OCI-LY1 (cell line): ENCODE data around the gene BAIAP2.

Experiments used
- H2AFZ ChIP-seq: fragments of 200-600 bp; sonication (generic), shearing (Covaris generic); 2 replicates; pipeline ENCODE4 v1.6.0; 2014; ENCODE audit warnings: antibody characterized with exemption, mild to moderate bottlenecking, low read length
- H3F3A ChIP-seq: fragments of 200-600 bp; sonication (generic), shearing (Covaris generic); 2 replicates; pipeline ENCODE4 v1.6.0; 2014; ENCODE audit warnings: mild to moderate bottlenecking, antibody characterized with exemption, low read length, moderate library complexity; ENCODE audit not compliant: insufficient read depth
- H3K27ac ChIP-seq: fragments of 200-600 bp; sonication (generic); 2 replicates; pipeline ENCODE4 v1.5.1; 2014; ENCODE audit warnings: low read length, mixed run types, mild to moderate bottlenecking, low read depth; ENCODE audit not compliant: poor library complexity, severe bottlenecking
- H3K27me3 ChIP-seq: fragments of 200-600 bp; sonication (generic); 2 replicates; pipeline ENCODE4 v1.6.0; 2014; ENCODE audit warnings: antibody characterized with exemption, mild to moderate bottlenecking, low read length, moderate library complexity; ENCODE audit not compliant: insufficient read depth
- H3K36me3 ChIP-seq: fragments of 200-600 bp; sonication (generic); 2 replicates; pipeline ENCODE4 v1.6.1; 2014; ENCODE audit warnings: mild to moderate bottlenecking, antibody characterized with exemption, low read length, moderate library complexity, mixed read lengths; ENCODE audit not compliant: insufficient read depth
- H3K4me1 ChIP-seq: fragments of 200-600 bp; sonication (generic); 2 replicates; pipeline ENCODE4 v1.5.1; 2014; ENCODE audit warnings: mild to moderate bottlenecking, low read length, moderate library complexity; ENCODE audit not compliant: insufficient read depth, severe bottlenecking
- H3K4me2 ChIP-seq: fragments of 200-600 bp; sonication (generic), shearing (Covaris generic); 2 replicates; pipeline ENCODE4 v1.6.1; 2014; ENCODE audit warnings: low read length
- H3K4me3 ChIP-seq: fragments of 200-600 bp; sonication (generic); 2 replicates; pipeline ENCODE4 v1.5.1; 2014; ENCODE audit warnings: low read length, low read depth, mild to moderate bottlenecking, mixed read lengths; ENCODE audit not compliant: poor library complexity, severe bottlenecking
- H3K79me2 ChIP-seq: fragments of 200-600 bp; shearing (Covaris generic); 2 replicates; pipeline ENCODE4 v1.6.1; 2016; ENCODE audit warnings: mixed run types, low read length, mixed read lengths; ENCODE audit not compliant: insufficient read depth
- H3K9ac ChIP-seq: fragments of 200-600 bp; sonication (generic), shearing (Covaris generic); 2 replicates; pipeline ENCODE4 v1.6.1; 2014; ENCODE audit warnings: mild to moderate bottlenecking, low read length, mixed read lengths
- H3K9me2 ChIP-seq: fragments of 200-600 bp; sonication (generic), shearing (Covaris generic); 2 replicates; pipeline ENCODE4 v1.6.1; 2014; ENCODE audit warnings: low read depth, mild to moderate bottlenecking, low read length, mixed read lengths
- H3K9me3 ChIP-seq: fragments of 200-600 bp; shearing (Covaris generic); 2 replicates; pipeline ENCODE4 v1.6.1; 2014; ENCODE audit warnings: low read length, mixed read lengths
- H4K20me1 ChIP-seq: fragments of 200-600 bp; sonication (generic), shearing (Covaris generic); 2 replicates; pipeline ENCODE4 v1.6.0; 2016; ENCODE audit warnings: mild to moderate bottlenecking, low read length; ENCODE audit not compliant: insufficient read depth
- EZH2 ChIP-seq: fragments of 200-600 bp; sonication (generic), shearing (Covaris generic); IDR thresholded peaks from 2 replicates; pipeline ENCODE4 v1.8.0; 2017; ENCODE audit warnings: borderline replicate concordance, mixed run types, mild to moderate bottlenecking, antibody characterized with exemption, low read length, moderate library complexity, mixed read lengths
- TF ChIP-seq, protein P1 (sequence below): fragments of 200-600 bp; sonication (generic), shearing (Covaris generic); IDR thresholded peaks from 2 replicates; pipeline ENCODE4 v1.5.1; 2017; ENCODE audit warnings: mild to moderate bottlenecking, antibody characterized with exemption, low read length, moderate library complexity, mixed read lengths

The BAIAP2 gene

DNA sequence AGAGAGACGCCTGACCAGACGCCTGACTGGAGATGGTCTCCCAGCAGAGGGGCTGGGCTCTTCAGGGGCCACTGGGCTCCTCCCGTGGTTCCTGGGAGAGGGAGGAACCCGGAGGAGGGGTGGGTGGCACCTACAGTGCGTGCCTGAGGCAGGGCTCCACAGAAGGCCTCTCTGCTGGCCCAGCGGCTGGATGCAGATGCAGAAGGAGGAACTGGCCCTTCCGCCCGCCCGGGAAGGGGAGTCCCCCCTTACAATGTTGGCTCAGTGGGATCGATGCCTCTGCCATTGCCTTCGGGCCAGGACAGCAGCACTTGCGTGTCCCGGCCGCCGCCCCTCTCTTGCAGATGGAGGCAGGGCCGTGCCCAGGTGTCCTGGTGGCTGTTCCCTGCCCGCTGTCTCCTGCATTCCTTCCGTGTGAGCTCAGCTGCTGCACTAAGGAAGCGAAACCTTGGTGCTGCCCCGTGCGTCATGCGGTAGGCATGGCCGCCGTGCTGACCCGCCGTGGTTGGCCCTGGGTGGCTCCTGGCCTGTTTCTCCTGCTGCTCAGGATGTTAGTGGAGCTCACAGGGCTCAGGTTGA lies 15.1 kb downstream of the BAIAP2 start:
- no peak overlapping the region for H3K9ac ChIP-seq
- no peaks in the 10 kb centered on the region for H3K9me2 ChIP-seq
- H3K36me3 ChIP-seq, result no peaks in the 10 kb centered on the region
- no peaks in the 10 kb centered on the region for H3K9me3 ChIP-seq
- H2AFZ ChIP-seq, result no peak overlapping the region
- no peak overlapping the region for H3K4me3 ChIP-seq
- H3F3A ChIP-seq, result no peaks in the 10 kb centered on the region
- H3K4me2 ChIP-seq, result no peak overlapping the region
- TF ChIP-seq EZH2, result no peak
- TF ChIP-seq, protein P1, sequence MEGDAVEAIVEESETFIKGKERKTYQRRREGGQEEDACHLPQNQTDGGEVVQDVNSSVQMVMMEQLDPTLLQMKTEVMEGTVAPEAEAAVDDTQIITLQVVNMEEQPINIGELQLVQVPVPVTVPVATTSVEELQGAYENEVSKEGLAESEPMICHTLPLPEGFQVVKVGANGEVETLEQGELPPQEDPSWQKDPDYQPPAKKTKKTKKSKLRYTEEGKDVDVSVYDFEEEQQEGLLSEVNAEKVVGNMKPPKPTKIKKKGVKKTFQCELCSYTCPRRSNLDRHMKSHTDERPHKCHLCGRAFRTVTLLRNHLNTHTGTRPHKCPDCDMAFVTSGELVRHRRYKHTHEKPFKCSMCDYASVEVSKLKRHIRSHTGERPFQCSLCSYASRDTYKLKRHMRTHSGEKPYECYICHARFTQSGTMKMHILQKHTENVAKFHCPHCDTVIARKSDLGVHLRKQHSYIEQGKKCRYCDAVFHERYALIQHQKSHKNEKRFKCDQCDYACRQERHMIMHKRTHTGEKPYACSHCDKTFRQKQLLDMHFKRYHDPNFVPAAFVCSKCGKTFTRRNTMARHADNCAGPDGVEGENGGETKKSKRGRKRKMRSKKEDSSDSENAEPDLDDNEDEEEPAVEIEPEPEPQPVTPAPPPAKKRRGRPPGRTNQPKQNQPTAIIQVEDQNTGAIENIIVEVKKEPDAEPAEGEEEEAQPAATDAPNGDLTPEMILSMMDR, result no peak
- H4K20me1 ChIP-seq, result no peaks in the 10 kb centered on the region
- H3K27ac ChIP-seq, result no peak overlapping the region
- H3K79me2 ChIP-seq, result no peaks in the 10 kb centered on the region
- 0 out of 2 replicates have a peak, but pooled peaks cover 5% of the 10 kb centered on the region for H3K27me3 ChIP-seq
- no peaks in the 10 kb centered on the region for H3K4me1 ChIP-seq

DNA sequence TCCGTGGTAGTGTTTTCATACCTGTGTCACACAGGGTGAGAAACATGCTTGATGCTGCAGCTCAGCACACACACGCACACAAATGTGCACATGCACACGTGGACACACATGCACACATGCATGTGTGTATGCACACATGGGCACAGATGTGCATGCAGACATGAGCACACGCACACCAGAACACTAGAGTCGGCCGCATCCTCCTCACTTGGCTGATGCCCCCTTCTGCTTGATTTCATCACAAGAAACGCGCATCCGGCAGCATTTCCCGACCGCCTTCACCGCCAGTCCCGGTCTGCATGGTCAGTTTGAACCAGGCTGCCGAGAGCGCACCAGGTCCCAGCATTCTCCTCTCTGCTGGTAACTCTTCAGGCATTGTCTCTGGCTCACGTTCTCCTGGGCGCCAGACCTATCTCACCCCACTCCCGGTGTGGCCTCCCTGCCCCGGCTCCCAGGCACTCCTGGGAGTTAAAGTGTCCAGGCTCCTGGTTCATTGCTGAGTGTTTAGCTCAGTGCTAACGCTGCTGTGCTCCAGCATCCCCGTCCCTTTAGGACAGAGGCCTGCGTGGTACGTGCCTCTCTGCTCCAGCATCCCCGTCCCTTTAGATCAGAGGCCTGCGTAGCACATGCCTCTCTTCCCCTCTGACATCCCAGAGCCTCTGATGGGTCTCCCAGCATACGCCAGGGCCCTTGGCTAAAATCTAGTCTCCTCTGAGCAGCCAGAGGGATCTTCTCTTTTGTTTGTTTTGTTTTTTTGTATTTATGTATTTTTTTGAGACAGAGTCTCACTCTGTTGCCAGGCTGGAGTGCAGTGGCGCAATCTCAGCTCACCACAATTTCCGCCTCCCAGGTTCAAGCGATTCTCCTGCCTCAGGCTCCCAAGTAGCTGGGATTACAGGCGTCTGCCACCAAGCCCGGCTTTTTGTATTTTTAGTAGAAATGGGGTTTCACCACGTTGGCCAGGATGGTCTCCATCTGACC lies 16.0 kb downstream of the BAIAP2 start:
- Histone ChIP-seq H3K9me2 (no peaks in the 10 kb centered on the region), H4K20me1 (no peaks in the 10 kb centered on the region), H3K4me3 (no peak overlapping the region), H3K79me2 (no peaks in the 10 kb centered on the region), H3K27me3 (0 out of 2 replicates have a peak, but pooled peaks cover 7% of the 10 kb centered on the region), H3K27ac (no peak overlapping the region), H3K36me3 (no peaks in the 10 kb centered on the region), H3F3A (no peaks in the 10 kb centered on the region), H2AFZ (no peak overlapping the region), H3K9me3 (no peaks in the 10 kb centered on the region), H3K4me1 (no peaks in the 10 kb centered on the region), H3K4me2 (no peak overlapping the region), H3K9ac (no peak overlapping the region)
- no peak for TF ChIP-seq EZH2
- TF ChIP-seq, protein P1, result no peak

DNA sequence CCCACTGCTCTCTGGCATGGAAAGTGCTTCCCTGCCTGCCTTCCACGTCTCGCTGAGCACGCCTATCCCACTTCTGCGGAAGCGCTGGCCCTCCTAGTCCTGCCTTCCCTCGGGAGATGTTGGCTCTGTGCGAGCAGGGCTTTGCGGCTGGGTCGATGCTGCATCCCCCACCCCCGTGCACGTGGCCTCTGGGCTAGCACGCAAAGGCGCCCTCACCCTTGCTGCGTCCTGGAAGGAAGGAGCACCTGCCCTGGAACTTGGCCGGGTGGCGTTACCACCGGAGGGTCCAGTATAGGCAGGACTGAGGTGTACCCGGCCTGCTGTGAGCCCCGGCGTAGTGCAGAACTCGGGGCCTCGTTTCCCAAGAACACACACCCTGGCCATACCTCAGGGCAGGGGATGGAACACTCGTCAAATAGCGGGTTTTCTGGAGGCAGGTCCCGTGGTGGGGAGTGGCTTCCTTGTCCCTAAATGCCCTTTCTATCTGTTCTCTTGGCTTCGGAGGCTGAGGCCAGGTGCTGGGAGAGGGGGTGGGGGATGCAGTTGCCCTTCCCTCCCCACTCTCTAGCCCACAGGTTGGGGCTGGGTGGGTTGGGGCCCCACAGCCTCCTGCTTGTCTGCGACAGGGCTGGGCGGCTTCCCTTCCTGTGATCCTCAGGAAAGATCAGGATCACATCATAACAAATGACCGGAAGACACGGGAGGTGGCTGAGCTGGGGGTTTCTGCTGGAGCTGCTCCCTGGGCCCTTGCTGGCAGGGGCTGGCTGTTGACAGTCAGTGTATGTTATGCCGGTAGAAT lies 17.4 kb downstream of the BAIAP2 start:
- no peaks in the 10 kb centered on the region for H3K79me2 ChIP-seq

More for the DNA sequence above, 17.4 kb downstream of the BAIAP2 start:
- no peaks in the 10 kb centered on the region for H3K9me2 ChIP-seq
- H3K9ac ChIP-seq, result no peak overlapping the region
- H3K9me3 ChIP-seq, result no peaks in the 10 kb centered on the region
- no peaks in the 10 kb centered on the region for H3K4me1 ChIP-seq
- TF ChIP-seq EZH2, result no peak
- TF ChIP-seq, protein P1, result no peak
- no peak overlapping the region for H3K27ac ChIP-seq
- no peak overlapping the region for H3K4me2 ChIP-seq
- H4K20me1 ChIP-seq, result no peaks in the 10 kb centered on the region
- no peak overlapping the region for H3K4me3 ChIP-seq
- no peak overlapping the region for H2AFZ ChIP-seq
- H3K36me3 ChIP-seq, result no peaks in the 10 kb centered on the region
- H3F3A ChIP-seq, result no peaks in the 10 kb centered on the region
- H3K27me3 ChIP-seq, result 0 out of 2 replicates have a peak, but pooled peaks cover 3% of the 10 kb centered on the region
